HCT116 (cell line): Measurements from ENCODE around the gene ST3GAL2. TPM values are rescaled to one million over a fixed set of nuclear protein-coding genes. Genes with fewer than 3 reads are reported as not detected.
A peak's percentile ranks its signal among the peaks of the same experiment; 100 is the strongest.

Experiments used
- ATAC-seq: fragments of 200-7000 bp; cut with Tn5 transposase; 2 replicates; pipeline ENCODE4 v1.9.1; 2020; ENCODE audit warnings: mild to moderate bottlenecking, moderate library complexity
- BruUV-seq: library from RNA; stranded (reverse); fragments of 400-500 nt; replicated peaks from 2 replicates; lab custom pipeline; 2021; lab: Mats Ljungman, UMichigan
- CTCF ChIA-PET: fragments of 300-600 bp; sonication (Branson Sonifier 250); formaldehyde crosslinking; loops from one replicate; lab custom pipeline; 2021; ENCODE audit warnings: antibody characterized with exemption; lab: Charles Lee
- POLR2A ChIA-PET: fragments of 300-600, 350-600 bp; sonication (Branson Sonifier 250); formaldehyde crosslinking; loops from one replicate; lab custom pipeline; 2021; ENCODE audit warnings: antibody characterized with exemption; lab: Charles Lee
- RAD21 ChIA-PET, 2 experiments: fragments of 300-600 bp; sonication (Branson Sonifier 250); formaldehyde crosslinking; loops; one replicate each; lab custom pipeline; 2023; ENCODE audit warnings: low total read pairs in 2 of 2; ENCODE audit not compliant: uncharacterized antibody in 2 of 2, unreplicated experiment in 2 of 2, low non-redundant PET in 1 of 2; lab: Charles Lee
- DNase-seq: peaks from one replicate; pipeline ENCODE4 v3.0.0-alpha.2; 2010; ENCODE audit warnings: low read depth, low spot score
- H2AFZ ChIP-seq: fragments of 200-600 bp; shearing (Covaris generic), sonication (generic); 2 replicates; pipeline ENCODE4 v1.6.1; 2017; ENCODE audit warnings: low read depth, mixed run types, mixed read lengths, antibody characterized with exemption, low read length; ENCODE audit not compliant: poor library complexity, severe bottlenecking
- H3K27ac ChIP-seq: 2 replicates; pipeline ENCODE4 v1.5.1; 2012; ENCODE audit warnings: low read depth, low read length
- H3K27me3 ChIP-seq: fragments of 200-600 bp; sonication (generic); 2 replicates; pipeline ENCODE4 v1.6.1; 2016; ENCODE audit warnings: mixed run types, low read length, mixed read lengths; ENCODE audit not compliant: insufficient read depth
- H3K36me3 ChIP-seq, 2 experiments: fragments of 200-500 bp in 1 of 2; fragments of 200-600 bp in 1 of 2; sonication (Bioruptor generic) in 1 of 2; sonication (generic) in 1 of 2; 2 replicates each; pipeline versions ENCODE4 v1.5.1 to v1.6.1; 2014 to 2016; ENCODE audit warnings: low read length in 2 of 2, inconsistent platforms in 1 of 2, mixed read lengths in 1 of 2, mixed run types in 1 of 2; ENCODE audit not compliant: insufficient read depth in 2 of 2, control insufficient read depth in 1 of 2
- H3K4me1 ChIP-seq, 2 experiments: fragments of 200-600 bp in 1 of 2; sonication (generic) in 1 of 2; 2 replicates each; pipeline versions ENCODE4 v1.5.1 to v1.6.1; 2012 to 2017; ENCODE audit warnings: low read length in 2 of 2, inconsistent platforms in 1 of 2, mild to moderate bottlenecking in 1 of 2, mixed read lengths in 1 of 2, mixed run types in 1 of 2, moderate library complexity in 1 of 2; ENCODE audit not compliant: insufficient read depth in 2 of 2, control insufficient read depth in 1 of 2
- H3K4me2 ChIP-seq: fragments of 200-600 bp; sonication (generic); 2 replicates; pipeline ENCODE4 v1.6.1; 2017; ENCODE audit warnings: mixed run types, low read length, mixed read lengths
- H3K4me3 ChIP-seq, 2 experiments: fragments of 200-600 bp in 1 of 2; sonication (generic) in 1 of 2; replicated peaks in 1 of 2; 2 replicates each; pipeline ENCODE4 v1.5.1; 2011 to 2016; ENCODE audit warnings: low read length in 2 of 2, control low read depth in 1 of 2, low read depth in 1 of 2, mild to moderate bottlenecking in 1 of 2, mixed read lengths in 1 of 2, mixed run types in 1 of 2
- H3K79me2 ChIP-seq: fragments of 200-600 bp; sonication (generic); 2 replicates; pipeline ENCODE4 v1.6.1; 2017; ENCODE audit warnings: mild to moderate bottlenecking, mixed run types, low read length, moderate library complexity, mixed read lengths; ENCODE audit not compliant: insufficient read depth
- H3K9ac ChIP-seq: fragments of 200-600 bp; sonication (generic); 2 replicates; pipeline ENCODE4 v1.6.1; 2016; ENCODE audit warnings: low read length, mixed read lengths
- H3K9me2 ChIP-seq: fragments of 200-600 bp; sonication (generic), shearing (Covaris generic); 2 replicates; pipeline ENCODE4 v1.6.1; 2017; ENCODE audit warnings: mixed run types, mild to moderate bottlenecking, moderate library complexity; ENCODE audit not compliant: insufficient read depth
- H3K9me3 ChIP-seq, 2 experiments: fragments of 200-500 bp in 1 of 2; fragments of 200-600 bp in 1 of 2; sonication (Bioruptor generic) in 1 of 2; sonication (generic) in 1 of 2; 2 replicates each; pipeline ENCODE4 v1.6.1; 2014 to 2017; ENCODE audit warnings: low read length in 2 of 2, mixed read lengths in 2 of 2, inconsistent platforms in 1 of 2, low read depth in 1 of 2, mild to moderate bottlenecking in 1 of 2, mixed run types in 1 of 2, moderate library complexity in 1 of 2; ENCODE audit not compliant: control insufficient read depth in 1 of 2, insufficient read depth in 1 of 2
- H4K20me1 ChIP-seq: fragments of 200-600 bp; sonication (generic), shearing (Covaris generic); 2 replicates; pipeline ENCODE4 v1.6.1; 2017; ENCODE audit warnings: mixed run types, mild to moderate bottlenecking, moderate library complexity; ENCODE audit not compliant: insufficient read depth
- CBX3 ChIP-seq: IDR thresholded peaks from 2 replicates; pipeline ENCODE4 v1.6.1; 2012; ENCODE audit warnings: low read depth
- CEBPB ChIP-seq: IDR thresholded peaks from 2 replicates; pipeline ENCODE4 v1.6.1; 2012; ENCODE audit warnings: low read depth
- CTCF ChIP-seq, 3 experiments: fragments of 200-600 bp in 1 of 3; sonication (generic) in 1 of 3; IDR thresholded peaks in 2 of 3; conservative IDR thresholded peaks in 1 of 3; 2 replicates each; pipeline ENCODE4 v1.5.1; 2012 to 2017; ENCODE audit warnings: low read depth in 2 of 3, low read length in 2 of 3, antibody characterized with exemption in 1 of 3, borderline replicate concordance in 1 of 3, control low read depth in 1 of 3, mild to moderate bottlenecking in 1 of 3, mixed read lengths in 1 of 3, mixed run types in 1 of 3, moderate library complexity in 1 of 3; ENCODE audit not compliant: insufficient read depth in 1 of 3
- ELF1 ChIP-seq: IDR thresholded peaks from 2 replicates; pipeline ENCODE4 v1.6.1; 2012; ENCODE audit warnings: low read depth, borderline replicate concordance
- RAD21 ChIP-seq: IDR thresholded peaks from 2 replicates; pipeline ENCODE4 v1.6.1; 2012; ENCODE audit warnings: low read depth, mild to moderate bottlenecking
- SP1 ChIP-seq: IDR thresholded peaks from 2 replicates; pipeline ENCODE4 v1.6.1; 2012; ENCODE audit warnings: low read depth
- ZBTB33 ChIP-seq: IDR thresholded peaks from 2 replicates; pipeline ENCODE4 v1.6.1; 2011; ENCODE audit warnings: mild to moderate bottlenecking, low read length, moderate library complexity; ENCODE audit not compliant: insufficient replicate concordance; ENCODE audit errors: extremely low read depth
- ZNF274 ChIP-seq: fragments of 200-500 bp; sonication (Bioruptor generic); IDR thresholded peaks from 2 replicates; pipeline ENCODE4 v1.6.1; 2014; ENCODE audit warnings: mild to moderate bottlenecking, low read depth, low read length, inconsistent platforms
- intact Hi-C: fragments of 100-400 bp; cut with micrococcal nuclease; formaldehyde crosslinking; loops from 2 replicates; pipeline ENCODE4 v1.10.0; 2022
- total RNA-seq: library from RNA; stranded (reverse); gene quantifications from one replicate; pipeline ENCODE4 v1.2.1, GENCODE V29; 2021; ENCODE audit not compliant: unreplicated experiment

Gene ST3GAL2
- total RNA-seq, 1 experiment from 2014 or later: 9.5 TPM

- CTCF ChIA-PET: no interaction called here
- no peak for ATAC-seq
- Histone ChIP-seq H3K4me2 (no peak overlapping the region), H3K9me3 (no peaks in the 10 kb centered on the region), H3K27ac (no peak overlapping the region; the same call in 1 of the 2 replicates), H3K27me3 (no peaks in the 10 kb centered on the region), H3K79me2 (no peaks in the 10 kb centered on the region), H4K20me1 (no peaks in the 10 kb centered on the region)
- BruUV-seq: no TSS peak
- intact Hi-C loops: loop anchor here (5.0 kb wide), 1 partner anchor 101 kb away; no protein-coding TSS in a partner anchor
- POLR2A ChIA-PET: no interaction called here
- TF ChIP-seq ZBTB33: no peak
- TF ChIP-seq SP1: no peak
- no peak for TF ChIP-seq CEBPB
- TF ChIP-seq, all 23 proteins: peak for 0
- no peaks in the 10 kb centered on the region for H3K9me2 ChIP-seq
- no peak overlapping the region for H2AFZ ChIP-seq
- H3K4me3 ChIP-seq: no peak overlapping the region
- peaks cover 23 to 29% of the 10 kb centered on the region in 2 experiments for H3K4me1 ChIP-seq
- no peaks in the 10 kb centered on the region for H3K36me3 ChIP-seq
- H3K9ac ChIP-seq: no peak overlapping the region
- RAD21 ChIA-PET: no interaction called here
- no peak for DNase-seq
Observed at GRCh38 chr16:70472786-70473433, 34.0 kb upstream of the ST3GAL2 start.

- no peak overlapping the region for H2AFZ ChIP-seq
- POLR2A ChIA-PET: interaction anchor here (0.6 to 1.3 kb wide), 2 partner anchors 90 to 91 kb away, joined by 3 to 4 read pairs; no protein-coding TSS in a partner anchor
- H3K27ac ChIP-seq: no peak overlapping the region
- H3K27me3 ChIP-seq: no peaks in the 10 kb centered on the region
- DNase-seq (no peak), ATAC-seq (peak; percentile 64)
- H3K79me2 ChIP-seq: no peaks in the 10 kb centered on the region
- RAD21 ChIA-PET: no interaction called here
- H3K9me2 ChIP-seq: no peaks in the 10 kb centered on the region
- H3K4me1 ChIP-seq: peaks cover 12 to 13% of the 10 kb centered on the region in 2 experiments
- H3K36me3 ChIP-seq: no peaks in the 10 kb centered on the region
- H3K4me2 ChIP-seq: no peak overlapping the region
- CTCF ChIA-PET: interaction anchor here (0.5 to 1.3 kb wide), 8 partner anchors 9 to 147 kb away, joined by 3 to 5 read pairs (median 3); no protein-coding TSS in a partner anchor
- intact Hi-C loops: loop anchor here (5.0 kb wide), 1 partner anchor 99 kb away; no protein-coding TSS in a partner anchor
- no peaks in the 10 kb centered on the region for H3K9me3 ChIP-seq
- H3K4me3 ChIP-seq: no peak overlapping the region
- H4K20me1 ChIP-seq: no peaks in the 10 kb centered on the region
- BruUV-seq: no TSS peak
- no peak overlapping the region for H3K9ac ChIP-seq
- TF ChIP-seq ZBTB33 (no peak), ELF1 (no peak), CTCF (IDR thresholded peaks at IDR 0.05 in 2 of 3, conservative IDR thresholded peaks at IDR 0.05 in 1 of 3; ENCODE audit: borderline replicate concordance in 1 of 3, insufficient read depth in 1 of 3, low read depth in 2 of 3, low read length in 2 of 3) (peak; percentile 29 to 62 (median 43); a peak in 5 of 6 replicates), ZNF274 (no peak), CBX3 (no peak), RAD21 (peak; percentile 75)
Observed at GRCh38 chr16:70470927-70471341, 32.0 kb upstream of the ST3GAL2 start.
